ENCODE measurements around the gene MZF1.

MZF1 gene

DNA sequence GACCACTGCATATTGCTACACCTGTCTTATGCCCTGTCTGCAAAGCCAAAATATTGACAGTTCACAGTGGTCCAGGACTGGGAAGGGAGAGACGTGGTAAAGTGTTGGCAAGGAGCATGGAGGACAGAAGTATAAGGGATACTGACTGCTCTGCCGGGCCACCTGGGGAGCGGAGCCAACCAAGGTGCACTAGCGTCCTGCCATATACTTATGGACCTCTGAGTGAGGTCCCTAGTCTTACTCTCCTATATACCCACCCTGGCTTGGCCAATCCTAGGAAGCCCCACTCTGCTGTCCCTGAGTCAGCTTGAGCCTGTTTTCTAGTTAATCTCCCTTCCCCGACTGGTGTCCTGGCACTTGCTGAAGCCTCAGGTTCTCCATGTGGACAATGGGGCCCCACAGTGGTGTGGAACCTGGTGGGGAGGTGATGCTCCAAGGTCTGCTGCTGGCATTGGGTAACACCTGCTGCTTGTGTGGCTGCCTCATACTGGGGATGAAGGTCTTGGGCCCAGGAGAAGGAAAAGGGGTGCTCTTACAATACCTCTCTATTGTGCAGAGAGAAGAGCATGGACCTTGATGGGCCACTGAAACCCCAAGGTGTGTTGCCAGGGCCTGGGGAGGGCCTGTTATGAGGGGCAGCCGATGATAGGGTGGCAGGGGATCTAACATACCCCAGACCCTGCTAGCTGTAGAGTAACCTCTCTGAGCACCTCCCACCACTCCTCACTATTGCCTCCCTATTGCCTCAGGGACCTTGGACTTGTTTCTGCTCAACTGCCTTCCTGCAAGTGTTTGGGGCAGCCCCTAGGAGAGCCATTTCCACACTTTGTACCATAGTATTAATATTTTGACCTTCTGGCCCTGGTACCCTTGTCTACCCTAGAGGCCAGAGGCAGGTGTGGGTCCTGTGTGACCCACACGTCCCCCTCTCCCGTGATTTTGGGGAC, 36.0 kb downstream of the MZF1 start:
- Histone ChIP-seq H3K4me3 (ENCODE audit: low read depth in 1 of 2, low read length in 2 of 2) (no peak overlapping the region), H3K36me3 (ENCODE audit: control insufficient read depth in 1 of 2, insufficient read depth in 2 of 2, low read length in 2 of 2) (no peaks in the 10 kb centered on the region), H3K9ac (ENCODE audit: low read depth in 1 of 2, low read length in 2 of 2) (no peak overlapping the region), H3K4me1 (ENCODE audit: control insufficient read depth in 1 of 2, insufficient read depth in 2 of 2, low read length in 2 of 2) (peaks cover 6 to 7% of the 10 kb centered on the region in 2 donors), H3K9me3 (ENCODE audit: control insufficient read depth in 1 of 2, low read length in 2 of 2) (no peaks in the 10 kb centered on the region), H3K27me3 (ENCODE audit: control insufficient read depth in 1 of 2, insufficient read depth in 2 of 2, low read length in 2 of 2) (peaks cover 3 to 12% of the 10 kb centered on the region in 2 donors), H3K27ac (ENCODE audit: low read depth, low read length) (no peak overlapping the region)

DNA sequence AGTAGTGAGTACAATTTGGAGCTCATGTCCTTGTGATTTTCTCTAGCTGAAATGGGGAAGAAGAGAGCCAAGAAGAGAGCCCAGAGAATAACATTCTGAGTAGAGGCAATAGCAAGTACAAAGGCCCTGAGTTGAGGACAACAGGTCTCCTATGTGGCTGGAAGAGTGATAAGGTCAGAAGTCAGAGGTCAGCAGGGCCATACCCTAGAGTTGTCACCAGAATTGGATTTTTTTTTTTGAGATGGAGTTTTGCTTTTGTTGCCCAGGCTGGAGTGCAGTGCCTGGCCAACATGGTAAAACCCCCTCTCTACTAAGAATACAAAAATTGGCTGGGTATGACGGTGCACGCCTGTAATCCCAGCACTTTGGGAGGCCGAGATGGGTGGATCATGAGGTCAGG, 37.3 kb downstream of the MZF1 start:
- Histone ChIP-seq H3K9ac (ENCODE audit: low read depth in 1 of 2, low read length in 2 of 2) (no peak overlapping the region), H3K27me3 (ENCODE audit: control insufficient read depth in 1 of 2, insufficient read depth in 2 of 2, low read length in 2 of 2) (peaks cover 3 to 12% of the 10 kb centered on the region in 2 donors), H3K4me3 (ENCODE audit: low read depth in 1 of 2, low read length in 2 of 2) (no peak overlapping the region), H3K27ac (ENCODE audit: low read depth, low read length) (no peak overlapping the region), H3K36me3 (ENCODE audit: control insufficient read depth in 1 of 2, insufficient read depth in 2 of 2, low read length in 2 of 2) (no peaks in the 10 kb centered on the region), H3K4me1 (ENCODE audit: control insufficient read depth in 1 of 2, insufficient read depth in 2 of 2, low read length in 2 of 2) (peaks cover 6 to 11% of the 10 kb centered on the region in 2 donors), H3K9me3 (ENCODE audit: control insufficient read depth in 1 of 2, low read length in 2 of 2) (no peaks in the 10 kb centered on the region)

DNA sequence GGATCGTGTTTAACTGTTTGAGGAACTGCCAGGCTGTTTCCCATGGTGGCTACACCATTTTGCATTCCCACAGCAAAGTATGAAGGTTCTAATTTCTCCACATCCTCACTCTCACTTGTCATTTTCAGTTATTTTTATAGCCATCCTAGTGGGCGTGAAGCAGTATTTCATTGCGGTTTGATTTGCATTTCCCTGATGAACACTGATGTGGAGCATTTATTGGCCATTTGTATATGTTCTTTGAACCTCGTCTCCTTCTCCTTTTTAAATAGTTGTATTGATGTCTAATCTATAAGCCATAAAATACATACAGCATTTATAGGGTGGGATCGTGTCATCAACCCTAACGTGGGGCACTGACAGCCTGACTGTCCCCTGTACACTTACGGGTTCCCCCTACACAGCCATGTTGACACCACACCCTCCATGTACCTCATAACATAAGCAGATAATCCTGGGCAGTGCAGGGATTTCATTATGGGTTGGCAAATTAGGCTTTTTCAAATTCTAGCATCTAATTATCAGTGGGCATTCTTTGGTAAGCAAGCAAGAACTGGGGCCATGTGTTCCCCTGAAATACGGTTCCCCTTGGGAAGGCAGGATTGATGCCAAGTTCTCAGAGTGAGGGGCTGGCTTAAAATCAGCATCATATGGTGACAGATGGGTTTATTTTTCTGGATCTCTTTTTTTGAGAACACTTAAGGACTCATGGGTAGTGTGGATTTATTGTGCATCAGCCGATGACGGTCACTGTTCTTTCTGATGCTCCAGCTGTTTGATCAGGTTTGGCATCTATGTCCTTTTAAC, 41.9 kb downstream of the MZF1 start:
- Histone ChIP-seq H3K27me3 (ENCODE audit: control insufficient read depth in 1 of 2, insufficient read depth in 2 of 2, low read length in 2 of 2) (no peaks in the 10 kb centered on the region), H3K27ac (ENCODE audit: low read depth, low read length) (no peak overlapping the region), H3K9me3 (ENCODE audit: control insufficient read depth in 1 of 2, low read length in 2 of 2) (no peaks in the 10 kb centered on the region), H3K4me1 (ENCODE audit: control insufficient read depth in 1 of 2, insufficient read depth in 2 of 2, low read length in 2 of 2) (peaks cover 0 to 4% of the 10 kb centered on the region in 2 donors), H3K4me3 (ENCODE audit: low read depth in 1 of 2, low read length in 2 of 2) (no peak overlapping the region), H3K9ac (ENCODE audit: low read depth in 1 of 2, low read length in 2 of 2) (no peak overlapping the region), H3K36me3 (ENCODE audit: control insufficient read depth in 1 of 2, insufficient read depth in 2 of 2, low read length in 2 of 2) (no peaks in the 10 kb centered on the region)

DNA sequence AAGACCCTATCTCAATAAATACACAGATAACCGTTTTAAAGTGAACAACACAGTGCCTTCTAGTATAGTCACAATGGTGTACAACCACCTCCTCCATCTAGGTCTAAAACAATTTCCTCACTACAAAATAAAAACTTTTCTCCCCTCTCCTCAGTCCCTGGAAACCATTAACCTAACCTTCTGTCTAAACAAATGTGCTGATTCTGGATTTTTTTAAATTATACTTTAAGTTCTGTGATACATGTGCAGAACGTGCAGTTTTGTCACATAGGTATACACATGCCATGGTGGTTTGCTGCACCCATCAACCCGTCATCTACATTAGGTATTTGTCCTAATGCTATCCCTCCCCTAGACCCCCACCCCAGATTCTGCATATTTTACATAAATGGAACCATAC, 43.7 kb downstream of the MZF1 start:
- H3K36me3 ChIP-seq (ENCODE audit: control insufficient read depth in 1 of 2, insufficient read depth in 2 of 2, low read length in 2 of 2) = no peaks in the 10 kb centered on the region
- no peak overlapping the region for H3K27ac ChIP-seq (ENCODE audit: low read depth, low read length)
- H3K4me1 ChIP-seq (ENCODE audit: control insufficient read depth in 1 of 2, insufficient read depth in 2 of 2, low read length in 2 of 2) = peaks cover 0 to 4% of the 10 kb centered on the region in 2 donors

DNA sequence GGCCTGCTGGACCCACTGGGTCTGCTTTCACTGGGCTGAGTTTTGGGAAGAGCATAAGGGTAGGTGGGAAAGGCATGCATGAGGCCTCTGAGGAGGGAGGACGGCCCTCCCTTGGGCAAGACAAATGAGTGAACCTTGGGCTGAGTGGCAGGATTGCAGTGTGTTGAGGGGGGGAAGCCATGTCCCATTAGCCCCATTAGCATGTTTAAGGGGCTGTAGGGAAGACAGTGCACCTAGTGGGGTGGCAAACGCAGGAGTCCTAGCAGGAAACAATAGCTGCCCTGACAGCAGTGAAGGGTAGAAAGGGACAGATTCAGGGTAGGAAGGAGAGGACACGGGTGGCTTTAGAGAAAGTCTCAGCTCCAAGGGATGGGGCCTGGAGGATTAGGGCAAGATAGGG, 50.4 kb downstream of the MZF1 start:
- Histone ChIP-seq H3K27ac (ENCODE audit: low read depth, low read length) (no peak overlapping the region), H3K27me3 (ENCODE audit: control insufficient read depth in 1 of 2, insufficient read depth in 2 of 2, low read length in 2 of 2) (no peaks in the 10 kb centered on the region), H3K9ac (ENCODE audit: low read depth in 1 of 2, low read length in 2 of 2) (no peak overlapping the region), H3K36me3 (ENCODE audit: control insufficient read depth in 1 of 2, insufficient read depth in 2 of 2, low read length in 2 of 2) (no peaks in the 10 kb centered on the region), H3K4me3 (ENCODE audit: low read depth in 1 of 2, low read length in 2 of 2) (no peak overlapping the region), H3K4me1 (ENCODE audit: control insufficient read depth in 1 of 2, insufficient read depth in 2 of 2, low read length in 2 of 2) (peaks cover 19 to 25% of the 10 kb centered on the region in 2 donors), H3K9me3 (ENCODE audit: control insufficient read depth in 1 of 2, low read length in 2 of 2) (no peaks in the 10 kb centered on the region)

More for the DNA sequence above, 43.7 kb downstream of the MZF1 start:
- Histone ChIP-seq H3K27me3 (ENCODE audit: control insufficient read depth in 1 of 2, insufficient read depth in 2 of 2, low read length in 2 of 2) (no peaks in the 10 kb centered on the region), H3K9me3 (ENCODE audit: control insufficient read depth in 1 of 2, low read length in 2 of 2) (no peaks in the 10 kb centered on the region), H3K9ac (ENCODE audit: low read depth in 1 of 2, low read length in 2 of 2) (no peak overlapping the region), H3K4me3 (ENCODE audit: low read depth in 1 of 2, low read length in 2 of 2) (no peak overlapping the region)

DNA sequence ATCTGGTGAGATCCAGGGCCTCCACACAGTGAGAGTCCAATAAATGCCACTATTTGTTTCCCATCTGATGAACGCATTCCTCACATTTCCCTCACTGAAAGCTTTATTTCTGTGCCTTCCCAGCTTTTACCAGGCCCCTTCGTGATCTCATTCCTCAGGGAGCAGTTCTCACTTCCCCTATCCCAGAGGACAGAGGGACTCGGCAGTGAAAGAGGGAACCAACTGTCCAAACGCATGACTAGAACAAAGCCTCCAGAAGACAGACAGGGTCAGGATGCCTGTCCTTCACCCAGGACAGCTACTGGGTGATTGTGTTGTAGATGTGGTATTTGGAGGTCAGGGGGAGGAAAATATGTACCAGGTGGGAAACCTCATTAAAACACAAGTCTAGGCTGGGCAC, 51.5 kb downstream of the MZF1 start:
- H3K9me3 ChIP-seq (ENCODE audit: control insufficient read depth in 1 of 2, low read length in 2 of 2) = no peaks in the 10 kb centered on the region

DNA sequence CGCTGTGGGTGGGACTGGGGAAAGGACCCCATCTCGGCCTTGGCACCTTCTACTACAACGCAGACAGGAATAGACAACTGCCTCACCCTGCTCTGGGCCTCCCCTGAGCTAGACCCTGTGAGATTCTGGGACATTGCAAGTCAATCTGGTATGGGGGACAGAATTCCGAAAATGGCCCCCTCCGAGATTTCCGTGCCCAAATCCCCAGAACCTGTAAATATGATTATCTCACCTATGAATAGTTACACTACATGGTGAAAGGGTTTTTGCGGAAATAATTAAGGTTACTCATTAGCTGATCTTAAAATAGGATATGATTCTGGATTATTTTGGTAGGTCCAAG, 52.9 kb downstream of the MZF1 start:
- H3K9ac ChIP-seq (ENCODE audit: low read depth in 1 of 2, low read length in 2 of 2) = peak overlapping the region; percentile 90 to 92
- H3K4me1 ChIP-seq (ENCODE audit: control insufficient read depth in 1 of 2, insufficient read depth in 2 of 2, low read length in 2 of 2) = peaks cover 19 to 36% of the 10 kb centered on the region in 2 donors
- no peaks in the 10 kb centered on the region for H3K27me3 ChIP-seq (ENCODE audit: control insufficient read depth in 1 of 2, insufficient read depth in 2 of 2, low read length in 2 of 2)
- peak overlapping the region; percentile 98 for H3K27ac ChIP-seq (ENCODE audit: low read depth, low read length)
- H3K36me3 ChIP-seq (ENCODE audit: control insufficient read depth in 1 of 2, insufficient read depth in 2 of 2, low read length in 2 of 2) = peaks cover 8 to 19% of the 10 kb centered on the region in 2 donors
- peak overlapping the region; percentile 73 to 88 for H3K4me3 ChIP-seq (ENCODE audit: low read depth in 1 of 2, low read length in 2 of 2)
- H3K9me3 ChIP-seq (ENCODE audit: control insufficient read depth in 1 of 2, low read length in 2 of 2) = no peaks in the 10 kb centered on the region

More for the DNA sequence above, 51.5 kb downstream of the MZF1 start:
- Histone ChIP-seq H3K27ac (ENCODE audit: low read depth, low read length) (no peak overlapping the region), H3K4me1 (ENCODE audit: control insufficient read depth in 1 of 2, insufficient read depth in 2 of 2, low read length in 2 of 2) (peaks cover 19 to 30% of the 10 kb centered on the region in 2 donors), H3K9ac (ENCODE audit: low read depth in 1 of 2, low read length in 2 of 2) (peak overlapping the region in 1 of 2 donors; percentile 8), H3K27me3 (ENCODE audit: control insufficient read depth in 1 of 2, insufficient read depth in 2 of 2, low read length in 2 of 2) (no peaks in the 10 kb centered on the region), H3K36me3 (ENCODE audit: control insufficient read depth in 1 of 2, insufficient read depth in 2 of 2, low read length in 2 of 2) (peaks cover 2 to 10% of the 10 kb centered on the region in 2 donors), H3K4me3 (ENCODE audit: low read depth in 1 of 2, low read length in 2 of 2) (no peak overlapping the region)

DNA sequence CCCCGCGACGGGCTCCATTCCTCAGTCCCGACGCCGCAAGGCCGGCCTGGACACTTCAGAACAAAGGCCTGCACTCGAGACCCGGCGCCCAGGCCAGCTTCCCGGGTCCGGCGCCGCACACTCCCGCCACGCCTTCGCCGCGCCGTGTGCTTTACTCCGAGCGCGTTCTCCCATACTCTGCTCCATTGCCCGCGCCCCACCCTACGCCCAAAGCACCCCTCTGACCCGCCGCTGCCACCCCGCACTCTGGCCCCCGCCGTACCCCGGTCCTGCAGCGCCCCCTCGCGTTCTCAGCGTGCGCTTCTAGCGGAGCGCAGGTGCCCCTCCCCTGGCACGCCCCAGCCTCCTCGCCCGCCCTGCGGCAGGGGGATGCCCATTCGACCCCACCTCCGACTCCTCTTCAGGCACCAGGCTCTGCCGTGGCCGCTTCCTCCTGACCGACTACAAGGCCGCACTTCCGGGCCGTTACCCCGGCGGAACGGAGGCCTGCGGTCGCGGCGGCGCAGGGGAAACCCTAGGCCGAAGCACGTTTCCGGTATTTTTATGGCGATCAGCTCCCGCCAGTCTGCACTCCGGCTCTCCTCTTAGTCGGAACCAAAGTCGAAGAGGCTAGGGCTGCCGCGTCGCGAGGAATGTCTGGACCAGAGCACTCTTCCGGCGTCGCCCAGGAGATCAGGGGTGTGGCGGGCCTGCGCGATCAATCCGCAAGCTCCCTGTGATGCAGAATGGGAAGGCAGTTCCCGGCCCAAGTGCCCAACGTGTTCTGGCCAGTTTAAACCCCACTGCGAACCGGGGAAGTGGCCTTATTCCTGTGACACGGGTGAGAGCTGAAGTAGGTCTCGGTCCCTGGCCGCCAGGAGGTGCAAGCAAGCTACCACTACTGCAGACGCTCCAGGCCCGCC, 53.5 kb downstream of the MZF1 start, which contains the start of gene ZBTB45:
Gene ZBTB45 (minus strand): TSS at position 456 of the 902 bp plus-strand sequence. CDS start 2,137 bp downstream, outside the sequence.
- Histone ChIP-seq H3K9ac (ENCODE audit: low read depth in 1 of 2, low read length in 2 of 2) (peak within 1 kb of the TSS; percentile 90 to 92), H3K4me1 (ENCODE audit: control insufficient read depth in 1 of 2, insufficient read depth in 2 of 2, low read length in 2 of 2) (peaks cover 19 to 37% of the 10 kb centered on the region in 2 donors), H3K27me3 (ENCODE audit: control insufficient read depth in 1 of 2, insufficient read depth in 2 of 2, low read length in 2 of 2) (no peaks in the 10 kb centered on the region), H3K9me3 (ENCODE audit: control insufficient read depth in 1 of 2, low read length in 2 of 2) (no peaks in the 10 kb centered on the region), H3K27ac (ENCODE audit: low read depth, low read length) (peak within 1 kb of the TSS; percentile 98), H3K36me3 (ENCODE audit: control insufficient read depth in 1 of 2, insufficient read depth in 2 of 2, low read length in 2 of 2) (peaks cover 8 to 19% of the 10 kb centered on the region in 2 donors), H3K4me3 (ENCODE audit: low read depth in 1 of 2, low read length in 2 of 2) (peak within 1 kb of the TSS; percentile 73 to 88)

DNA sequence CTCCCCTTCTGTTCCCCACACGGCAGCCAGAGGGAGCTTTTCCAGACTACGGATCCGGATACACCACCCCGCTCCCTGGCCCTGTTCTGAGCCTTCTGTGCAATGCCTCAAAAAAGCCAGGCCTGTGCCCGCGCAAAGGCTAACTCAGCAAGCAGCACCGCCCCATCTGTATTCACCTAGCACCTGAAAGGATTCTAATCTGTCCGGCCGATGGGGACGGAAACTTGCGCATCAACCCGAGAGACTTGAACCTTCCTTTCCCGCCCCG, 54.1 kb downstream of the MZF1 start:
- Histone ChIP-seq H3K27me3 (ENCODE audit: control insufficient read depth in 1 of 2, insufficient read depth in 2 of 2, low read length in 2 of 2) (no peaks in the 10 kb centered on the region), H3K9me3 (ENCODE audit: control insufficient read depth in 1 of 2, low read length in 2 of 2) (no peaks in the 10 kb centered on the region), H3K4me1 (ENCODE audit: control insufficient read depth in 1 of 2, insufficient read depth in 2 of 2, low read length in 2 of 2) (peaks cover 22 to 41% of the 10 kb centered on the region in 2 donors), H3K9ac (ENCODE audit: low read depth in 1 of 2, low read length in 2 of 2) (peak overlapping the region; percentile 90 to 92), H3K36me3 (ENCODE audit: control insufficient read depth in 1 of 2, insufficient read depth in 2 of 2, low read length in 2 of 2) (peaks cover 8 to 19% of the 10 kb centered on the region in 2 donors), H3K4me3 (ENCODE audit: low read depth in 1 of 2, low read length in 2 of 2) (peak overlapping the region; percentile 73 to 88), H3K27ac (ENCODE audit: low read depth, low read length) (peak overlapping the region; percentile 98)
